Esophagus squamous epithelium (tissue), 5 donors: ENCODE results near the gene PCCA. TPM values are rescaled to one million over a fixed set of nuclear protein-coding genes. Genes with fewer than 3 reads are reported as not detected.
"Not testable (repeated sequence)": the region's sequence is repeated elsewhere in the genome, so short reads cannot be mapped to it uniquely, and the experiment has no call there.

Experiments
- DNase-seq: peaks from one replicate; lab custom pipeline; 2025; lab: John Stamatoyannopoulos, UW
- H3K27ac ChIP-seq, 4 donors: fragments of 200-600 bp; sonication (generic); one replicate each; pipeline ENCODE4 v1.5.1; 2016 to 2019; ENCODE audit warnings: mild to moderate bottlenecking in 1 of 4
- H3K27me3 ChIP-seq, 4 donors: fragments of 200-600 bp; sonication (generic); 1 replicate in 3 of 4; 2 replicates in 1 of 4; pipeline versions ENCODE4 v1.5.1 to v1.6.0; 2017 to 2021; ENCODE audit warnings: antibody characterized with exemption in 1 of 4
- H3K36me3 ChIP-seq, 3 donors: fragments of 200-600 bp; sonication (generic); one replicate each; pipeline ENCODE4 v1.5.1; 2016 to 2019
- H3K4me1 ChIP-seq, 3 donors: fragments of 200-600 bp; sonication (generic); one replicate each; pipeline ENCODE4 v1.5.1; 2017 to 2019
- H3K4me3 ChIP-seq, 4 donors: fragments of 200-600 bp; sonication (generic); 1 replicate in 3 of 4; 2 replicates in 1 of 4; pipeline ENCODE4 v1.5.1; 2016 to 2019; ENCODE audit warnings: mild to moderate bottlenecking in 2 of 4, moderate library complexity in 1 of 4
- H3K9me3 ChIP-seq, 3 donors: fragments of 200-600 bp; sonication (generic); one replicate each; pipeline ENCODE4 v1.5.1; 2016 to 2019
- POLR2A ChIP-seq, 4 donors: fragments of 450-650 bp; IDR thresholded peaks; one replicate each; pipeline ENCODE4 v1.6.1; 2017; ENCODE audit warnings: antibody characterized with exemption in 4 of 4, mild to moderate bottlenecking in 4 of 4, moderate library complexity in 3 of 4
- WGBS, 2 donors: methylation state at CpG; one replicate each; pipeline ENCODE4 v1.1.5; 2018; 5-methylcytosine and 5-hydroxymethylcytosine counted together
- intact Hi-C: fragments of 100-400 bp; cut with DNase I; formaldehyde crosslinking; loops from one replicate; pipeline ENCODE4 v1.15.0; 2022
- total RNA-seq, 4 donors: library from RNA; depleted of rRNA; stranded (reverse); fragments of >200 nt; gene quantifications; one replicate each; pipeline ENCODE4 v1.1.0, GENCODE V29; 2016
- TF ChIP-seq, protein P1 (sequence below), 6 experiments: fragments of 450-650 bp in 4 of 6; fragments of 200-600 bp in 2 of 6; sonication (generic) in 2 of 6; IDR thresholded peaks; one replicate each; pipeline ENCODE4 v1.5.1; 2016 to 2019; ENCODE audit warnings: antibody characterized with exemption in 6 of 6, mild to moderate bottlenecking in 4 of 6, moderate library complexity in 4 of 6
- donor health status: DM: yes; HTN: yes; CAD: no.

Gene PCCA
- total RNA-seq, 4 donors from 2014 or later: 21.5 to 46.5 (median 30.2) TPM

DNA sequence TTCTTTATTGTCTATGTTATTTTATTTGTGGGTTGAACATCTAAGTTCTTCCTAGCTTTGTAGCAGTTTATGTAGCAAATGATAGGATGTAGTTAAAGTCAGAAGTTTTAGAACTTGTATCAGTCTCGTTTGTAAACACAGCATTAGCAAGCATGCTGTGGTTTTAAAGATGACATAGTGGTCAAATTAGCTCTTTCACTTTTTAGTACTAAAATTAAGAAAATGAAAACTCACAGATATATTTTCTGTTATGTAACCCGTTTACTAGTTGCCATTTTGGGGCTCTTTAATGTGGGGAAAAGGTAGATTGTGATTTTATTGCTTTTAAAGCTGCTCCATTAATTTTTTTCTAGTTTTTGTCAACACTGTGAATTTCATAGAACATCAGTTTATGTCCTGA, 216.5 kb downstream of the PCCA start:
- Histone ChIP-seq H3K4me3 (no peak overlapping the region), H3K27me3 (no peaks in the 10 kb centered on the region), H3K9me3 (no peaks in the 10 kb centered on the region), H3K4me1 (no peaks in the 10 kb centered on the region), H3K27ac (no peak overlapping the region), H3K36me3 (peaks cover 0 to 28% (median 0%) of the 10 kb centered on the region in 3 donors)
- intact Hi-C loops: no loop called here
- no peak for DNase-seq
- TF ChIP-seq POLR2A (IDR thresholded peaks at IDR 0.05): no peak
- TF ChIP-seq, protein P1, sequence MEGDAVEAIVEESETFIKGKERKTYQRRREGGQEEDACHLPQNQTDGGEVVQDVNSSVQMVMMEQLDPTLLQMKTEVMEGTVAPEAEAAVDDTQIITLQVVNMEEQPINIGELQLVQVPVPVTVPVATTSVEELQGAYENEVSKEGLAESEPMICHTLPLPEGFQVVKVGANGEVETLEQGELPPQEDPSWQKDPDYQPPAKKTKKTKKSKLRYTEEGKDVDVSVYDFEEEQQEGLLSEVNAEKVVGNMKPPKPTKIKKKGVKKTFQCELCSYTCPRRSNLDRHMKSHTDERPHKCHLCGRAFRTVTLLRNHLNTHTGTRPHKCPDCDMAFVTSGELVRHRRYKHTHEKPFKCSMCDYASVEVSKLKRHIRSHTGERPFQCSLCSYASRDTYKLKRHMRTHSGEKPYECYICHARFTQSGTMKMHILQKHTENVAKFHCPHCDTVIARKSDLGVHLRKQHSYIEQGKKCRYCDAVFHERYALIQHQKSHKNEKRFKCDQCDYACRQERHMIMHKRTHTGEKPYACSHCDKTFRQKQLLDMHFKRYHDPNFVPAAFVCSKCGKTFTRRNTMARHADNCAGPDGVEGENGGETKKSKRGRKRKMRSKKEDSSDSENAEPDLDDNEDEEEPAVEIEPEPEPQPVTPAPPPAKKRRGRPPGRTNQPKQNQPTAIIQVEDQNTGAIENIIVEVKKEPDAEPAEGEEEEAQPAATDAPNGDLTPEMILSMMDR (IDR thresholded peaks at IDR 0.05): no peak
- WGBS, 2 donors: 67 to 84% methylated on average over 2 of the region's 2 CpGs

GRCh38 chr13:100306030-100306429, 217.1 kb downstream of the PCCA start:
- TF ChIP-seq POLR2A (IDR thresholded peaks at IDR 0.05): no peak
- TF ChIP-seq, protein P1 (IDR thresholded peaks at IDR 0.05): no peak
- Histone ChIP-seq H3K27ac (no peak overlapping the region), H3K4me1 (no peaks in the 10 kb centered on the region), H3K36me3 (peaks cover 0 to 34% (median 0%) of the 10 kb centered on the region in 3 donors), H3K27me3 (no peaks in the 10 kb centered on the region), H3K4me3 (no peak overlapping the region), H3K9me3 (no peaks in the 10 kb centered on the region)
- WGBS, 2 donors: 87 to 88% methylated on average over 4 of the region's 4 CpGs
- intact Hi-C loops: no loop called here
- no peak for DNase-seq

- Histone ChIP-seq H3K4me3 (no peak overlapping the region), H3K27ac (no peak overlapping the region), H3K27me3 (no peaks in the 10 kb centered on the region), H3K9me3 (no peaks in the 10 kb centered on the region), H3K36me3 (peaks cover 0 to 39% (median 0%) of the 10 kb centered on the region in 3 donors), H3K4me1 (no peaks in the 10 kb centered on the region)
- no peak for DNase-seq
- intact Hi-C loops: no loop called here
- TF ChIP-seq, protein P1 (IDR thresholded peaks at IDR 0.05): no peak
- TF ChIP-seq POLR2A (IDR thresholded peaks at IDR 0.05): no peak
- whole genome bisulfite sequencing, 2 donors: 81 to 83% methylated on average over 5 of the region's 5 CpGs
Measured at GRCh38 chr13:100306434-100306999, 217.6 kb downstream of the PCCA start.

- H3K36me3 ChIP-seq: peaks cover 0 to 62% (median 3%) of the 10 kb centered on the region in 3 donors
- DNase-seq: no peak
- no peaks in the 10 kb centered on the region for H3K27me3 ChIP-seq
- WGBS, 2 donors: 96 to 100% methylated on average over 1 to 2 of the region's 2 CpGs
- H3K9me3 ChIP-seq: no peaks in the 10 kb centered on the region
- TF ChIP-seq, protein P1 (IDR thresholded peaks at IDR 0.05): no peak
- no peak for TF ChIP-seq POLR2A (IDR thresholded peaks at IDR 0.05)
- H3K4me3 ChIP-seq: no peak overlapping the region
- intact Hi-C loops: no loop called here
- H3K27ac ChIP-seq: no peak overlapping the region
- H3K4me1 ChIP-seq: no peaks in the 10 kb centered on the region
Measured at GRCh38 chr13:100314132-100314910, 225.4 kb downstream of the PCCA start.

DNA sequence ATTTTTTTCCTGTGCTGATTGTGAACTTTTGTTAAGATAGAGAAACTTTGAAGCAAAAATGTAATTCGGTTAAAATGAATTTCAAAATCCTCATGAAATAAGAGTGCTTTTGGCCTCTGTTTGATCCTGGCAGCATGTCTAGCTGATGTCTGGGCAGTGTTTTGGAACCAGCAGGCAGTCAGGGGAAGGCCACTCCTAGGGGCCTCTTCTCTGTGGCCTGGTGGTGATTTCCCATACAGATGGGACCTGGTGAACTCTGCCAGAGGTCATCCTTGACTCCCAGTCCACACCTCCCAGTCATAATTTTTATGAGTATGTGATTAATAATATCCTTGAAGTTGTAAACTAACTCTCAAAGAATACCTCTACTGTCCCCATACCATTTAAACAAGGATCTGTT, 226.6 kb downstream of the PCCA start:
- H3K9me3 ChIP-seq: no peaks in the 10 kb centered on the region
- no peaks in the 10 kb centered on the region for H3K4me1 ChIP-seq
- intact Hi-C loops: no loop called here
- H3K36me3 ChIP-seq: peaks cover 0 to 52% (median 3%) of the 10 kb centered on the region in 3 donors
- H3K27ac ChIP-seq: no peak overlapping the region
- 84 to 95% methylated on average over 1 of the region's 1 CpG for WGBS, 2 donors
- no peak overlapping the region for H3K4me3 ChIP-seq
- DNase-seq: no peak
- TF ChIP-seq POLR2A (IDR thresholded peaks at IDR 0.05): no peak
- TF ChIP-seq, protein P1 (IDR thresholded peaks at IDR 0.05): no peak
- no peaks in the 10 kb centered on the region for H3K27me3 ChIP-seq

- DNase-seq, H3K9me3 ChIP-seq, H3K27me3 ChIP-seq, H3K4me3 ChIP-seq, H3K27ac ChIP-seq, H3K4me1 ChIP-seq, intact Hi-C loops: not testable (repeated sequence)
- 77 to 90% methylated on average over 1 to 3 of the region's 3 CpGs for WGBS, 2 donors
- H3K36me3 ChIP-seq: peaks cover 0 to 48% (median 0%) of the 10 kb centered on the region in 3 donors
Measured at GRCh38 chr13:100318473-100318872, 229.6 kb downstream of the PCCA start.
